Limb (tissue), 2 donors: ENCODE measurements around the gene ACAP3.
"Not testable (repeated sequence)": the region's sequence is repeated elsewhere in the genome, so short reads cannot be mapped to it uniquely, and the experiment has no call there.

Experiments
- DNase-seq, 2 donors: peaks; one replicate each; pipeline ENCODE4 v3.0.0-alpha.2; 2016; ENCODE audit errors: extremely low spot score in 2 of 2

The ACAP3 gene

DNA sequence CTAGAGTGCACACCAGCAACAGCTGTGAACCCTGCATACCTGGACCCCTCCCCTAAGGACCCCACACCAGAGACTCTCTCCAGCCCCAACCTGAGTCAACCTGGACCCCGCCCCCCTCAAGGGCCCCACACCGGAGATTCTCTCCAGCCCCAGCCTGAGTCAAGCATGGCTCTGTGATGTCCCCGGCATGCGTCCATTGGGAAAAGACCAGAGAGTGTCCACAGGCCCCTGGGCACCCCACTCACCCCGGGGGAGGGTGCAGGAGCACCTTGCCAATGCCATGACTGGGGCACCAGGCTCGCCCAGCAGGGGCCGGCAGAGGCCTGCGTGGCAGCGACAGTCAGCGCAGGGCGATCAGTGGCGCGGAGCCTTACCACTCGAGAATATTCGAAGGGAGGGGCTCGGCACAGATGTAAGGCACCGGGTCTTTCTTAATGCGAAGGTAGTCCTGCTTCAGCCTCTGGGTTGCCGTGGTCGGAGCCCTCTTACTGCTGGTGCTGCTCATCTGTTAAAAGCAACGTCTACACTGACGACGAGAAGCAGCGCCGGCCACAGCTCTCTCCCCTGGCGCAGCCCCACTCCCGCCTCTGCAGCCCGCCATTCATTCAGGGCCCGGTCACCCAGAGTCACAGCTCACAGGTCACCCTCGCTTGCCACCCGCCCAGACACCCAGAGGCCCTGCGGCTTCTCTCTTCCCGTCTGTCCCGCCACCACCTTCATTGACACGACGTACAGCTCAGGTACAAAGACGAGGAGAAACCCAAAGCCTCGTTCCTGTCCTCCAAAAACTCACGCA is 40.0 kb downstream of the ACAP3 start:
- no peak for DNase-seq

DNA sequence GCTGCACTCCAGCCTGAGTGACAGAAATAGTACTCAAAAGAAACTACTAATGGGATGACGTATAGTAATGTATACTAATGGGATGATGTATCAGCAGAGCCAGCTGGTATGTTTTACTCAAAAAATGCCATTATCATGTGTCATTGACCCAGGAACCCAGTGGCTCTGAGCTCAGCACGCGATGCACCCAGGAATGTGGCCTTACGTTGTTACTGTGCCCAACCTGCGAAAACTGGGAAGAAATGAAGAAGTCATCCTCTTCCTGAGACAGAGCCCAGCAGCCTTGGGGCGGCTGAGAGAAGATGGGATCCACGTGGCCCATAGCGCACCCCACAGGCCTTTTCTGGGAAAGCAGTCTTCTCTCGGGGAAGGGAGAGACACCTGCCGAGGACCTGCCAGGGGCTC is 42.9 kb downstream of the ACAP3 start:
- no peak for DNase-seq

GRCh38 chr1:1264026-1264425 is 43.7 kb downstream of the ACAP3 start:
- DNase-seq, result no peak

GRCh38 chr1:1262758-1263157 is 45.0 kb downstream of the ACAP3 start:
- DNase-seq, result no peak

- DNase-seq, result no peak
These were observed 45.7 kb downstream of the ACAP3 start for GRCh38 chr1:1262071-1262470.

DNA sequence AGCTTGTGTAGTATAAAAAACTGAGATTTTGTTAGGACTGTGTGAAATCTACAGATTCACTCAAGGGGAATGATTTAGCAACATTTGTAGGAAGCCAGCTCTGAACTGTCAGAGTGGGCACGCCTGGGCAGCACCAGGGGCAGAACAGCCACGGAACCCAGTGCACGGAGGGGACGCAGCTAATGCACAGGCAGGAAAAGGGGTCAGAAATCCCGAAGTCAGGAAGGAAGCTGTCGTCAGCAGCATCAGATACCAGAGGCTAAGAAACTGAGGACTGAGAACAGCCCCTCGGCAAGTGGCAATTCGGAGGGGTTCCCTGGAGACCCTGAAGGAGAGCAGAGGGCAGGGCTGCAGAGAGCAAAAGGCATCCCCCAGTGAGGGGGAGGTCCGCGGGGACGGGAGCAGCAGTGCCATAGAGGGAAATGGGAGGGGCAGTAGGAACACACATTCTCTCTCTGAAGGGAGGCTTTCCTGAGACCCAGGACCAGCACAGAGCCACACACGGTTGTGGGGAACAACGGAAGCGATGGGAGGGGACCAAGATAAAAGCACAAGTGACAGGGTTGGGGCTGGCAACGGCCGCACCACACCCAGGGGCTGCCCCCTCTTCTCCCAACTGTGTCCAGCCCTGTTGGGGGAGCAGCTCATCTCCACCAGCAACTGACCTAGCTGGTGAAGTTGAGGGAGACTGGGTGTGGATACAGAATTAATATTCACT is 46.7 kb downstream of the ACAP3 start:
- DNase-seq, result no peak

GRCh38 chr1:1259951-1260600 is 47.7 kb downstream of the ACAP3 start:
- no peak for DNase-seq

- DNase-seq, result no peak
These were observed 48.2 kb downstream of the ACAP3 start for GRCh38 chr1:1259540-1259939.

DNA sequence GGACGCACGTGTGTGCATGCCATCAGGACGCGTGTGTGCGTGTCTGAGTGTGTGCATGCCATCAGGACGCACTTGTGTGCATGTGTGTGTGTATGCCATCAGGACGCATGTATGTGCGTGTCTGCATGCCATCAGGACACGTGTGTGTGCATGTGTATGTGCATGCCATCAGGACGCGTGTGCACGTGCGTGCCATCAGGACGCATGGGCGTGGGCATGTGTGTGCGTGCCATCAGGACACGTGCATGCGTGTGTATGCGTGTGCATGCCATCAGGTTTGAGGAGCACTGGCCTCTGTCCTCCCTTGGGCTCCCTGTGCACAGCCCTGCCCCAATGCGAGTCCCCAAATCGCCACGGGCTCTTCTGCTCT is 48.6 kb downstream of the ACAP3 start:
- no peak for DNase-seq

GRCh38 chr1:1256956-1257871 is 50.5 kb downstream of the ACAP3 start:
- no peak for DNase-seq

- DNase-seq, result no peak
These were observed 52.1 kb downstream of the ACAP3 start for GRCh38 chr1:1255611-1256010.

DNA sequence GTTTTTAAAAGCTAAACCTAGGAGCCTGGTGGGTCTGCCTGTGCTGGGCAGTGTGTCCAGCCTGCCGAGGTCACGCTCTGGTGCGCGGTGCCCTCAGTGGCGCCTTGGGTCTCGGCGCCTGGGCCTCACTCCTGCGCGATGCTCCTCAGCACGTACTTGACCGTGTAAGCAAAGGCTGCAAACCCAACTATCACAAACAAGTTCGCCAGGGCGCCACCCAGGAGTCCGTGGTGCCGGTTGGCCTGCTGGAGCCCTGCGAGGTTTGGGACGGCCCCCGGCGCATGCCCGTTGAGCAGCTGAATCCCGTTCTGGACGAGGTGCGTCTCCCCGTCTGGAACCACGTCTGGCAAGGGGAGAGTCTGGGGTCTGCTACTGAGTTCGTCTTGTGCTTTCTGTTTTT is 52.7 kb downstream of the ACAP3 start:
- DNase-seq, result no peak

DNA sequence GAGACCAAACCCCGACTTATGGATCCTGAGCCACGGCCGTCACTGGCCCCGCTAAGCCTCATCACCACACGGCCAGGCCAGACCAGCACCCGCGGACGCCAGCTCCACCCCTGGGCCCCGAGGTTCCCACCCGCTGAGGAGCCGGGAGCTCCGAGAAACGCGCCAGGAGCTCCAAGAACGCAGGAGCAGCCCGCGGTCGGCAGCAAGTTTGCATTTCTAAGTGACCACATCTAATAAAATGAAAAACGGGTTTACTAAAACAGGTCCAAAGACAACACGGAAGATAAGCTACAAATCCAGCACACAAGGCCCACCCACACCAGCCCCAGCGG is 53.1 kb downstream of the ACAP3 start:
- no peak for DNase-seq

GRCh38 chr1:1253972-1254666 is 53.6 kb downstream of the ACAP3 start:
- no peak for DNase-seq

DNA sequence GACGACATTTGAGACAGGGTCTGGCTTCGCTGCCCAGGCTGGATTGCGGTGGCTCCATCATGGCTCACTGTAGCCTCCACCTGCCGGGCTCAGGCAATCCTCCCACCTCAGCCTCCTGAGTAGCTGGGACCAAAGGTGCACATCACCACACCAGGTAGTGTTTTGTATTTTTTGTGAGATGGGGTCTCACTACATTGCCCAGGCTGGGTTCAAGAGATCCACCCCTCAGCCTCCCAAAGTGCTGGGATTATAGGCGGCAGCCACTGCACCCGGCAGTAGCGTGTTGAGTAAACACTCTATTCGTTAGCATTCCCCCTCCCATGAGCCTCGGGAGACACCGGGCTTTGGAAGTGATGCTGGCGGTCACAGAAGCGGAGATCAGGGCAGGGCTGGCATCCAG is 54.4 kb downstream of the ACAP3 start:
- DNase-seq, result no peak

GRCh38 chr1:1250786-1251284 is 56.9 kb downstream of the ACAP3 start:
- no peak for DNase-seq

- DNase-seq, result not testable (repeated sequence)
These were observed 59.5 kb downstream of the ACAP3 start for GRCh38 chr1:1248009-1248913.

- DNase-seq, result no peak
These were observed 60.3 kb downstream of the ACAP3 start for GRCh38 chr1:1247341-1247913.

DNA sequence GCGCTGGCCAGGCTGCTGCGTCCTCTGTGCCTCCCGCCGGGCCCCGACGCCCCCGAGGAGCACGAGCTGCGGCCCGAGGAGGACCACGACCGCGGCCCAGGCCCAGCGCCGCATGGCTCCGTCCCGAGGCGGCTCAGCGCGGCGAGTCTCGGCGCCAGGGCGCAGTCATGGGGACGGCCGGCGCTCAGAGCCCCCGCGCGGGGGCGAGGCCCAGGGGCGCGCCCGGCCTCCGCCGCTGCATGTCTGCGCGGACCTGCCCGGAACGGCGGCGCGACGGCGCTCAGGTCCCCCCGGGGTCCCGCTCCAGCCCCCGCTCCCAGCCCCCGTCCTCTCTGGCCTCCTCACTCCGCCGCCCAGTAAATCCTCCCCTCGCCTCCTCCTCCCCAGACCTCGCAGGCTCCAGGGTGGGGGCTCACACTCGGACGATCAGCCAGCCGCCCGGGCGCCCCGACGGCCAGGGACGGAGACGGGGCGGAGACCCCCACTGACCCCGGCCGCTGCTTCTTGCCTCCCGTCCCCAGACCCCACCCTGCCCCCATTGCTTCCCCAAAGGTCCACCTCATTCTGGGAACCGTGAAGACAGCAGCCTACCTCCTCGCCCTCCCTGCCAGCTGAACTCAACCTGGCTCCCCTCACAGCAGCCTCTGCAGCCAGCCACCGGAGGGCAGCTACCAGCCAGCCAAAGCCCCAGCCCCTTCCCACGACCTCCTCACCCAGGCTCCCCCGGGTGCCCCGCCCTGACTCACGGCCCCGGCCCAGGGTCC is 61.0 kb downstream of the ACAP3 start, which contains the start of gene C1QTNF12:
TSS of gene C1QTNF12 (minus strand) at position 146 of the 764 bp plus-strand sequence. CDS start at position 114, 32 bp downstream.
- DNase-seq, result no peak
